HL-60 (cell line): ENCODE data around the gene ADRM1.

Experiments
- POLR2AphosphoS5 ChIP-seq: IDR thresholded peaks from 2 replicates; pipeline ENCODE4 v1.6.1; 2012; ENCODE audit warnings: low read depth
- TF ChIP-seq, protein P1 (sequence below): IDR thresholded peaks from one replicate; pipeline ENCODE4 v1.5.1; 2011; ENCODE audit warnings: low read length, control low read depth, inconsistent platforms; ENCODE audit not compliant: insufficient read depth
- TF ChIP-seq, protein P2 (sequence below): IDR thresholded peaks from 2 replicates; pipeline ENCODE4 v1.6.1; 2012; ENCODE audit warnings: low read depth; ENCODE audit not compliant: insufficient replicate concordance

DNA sequence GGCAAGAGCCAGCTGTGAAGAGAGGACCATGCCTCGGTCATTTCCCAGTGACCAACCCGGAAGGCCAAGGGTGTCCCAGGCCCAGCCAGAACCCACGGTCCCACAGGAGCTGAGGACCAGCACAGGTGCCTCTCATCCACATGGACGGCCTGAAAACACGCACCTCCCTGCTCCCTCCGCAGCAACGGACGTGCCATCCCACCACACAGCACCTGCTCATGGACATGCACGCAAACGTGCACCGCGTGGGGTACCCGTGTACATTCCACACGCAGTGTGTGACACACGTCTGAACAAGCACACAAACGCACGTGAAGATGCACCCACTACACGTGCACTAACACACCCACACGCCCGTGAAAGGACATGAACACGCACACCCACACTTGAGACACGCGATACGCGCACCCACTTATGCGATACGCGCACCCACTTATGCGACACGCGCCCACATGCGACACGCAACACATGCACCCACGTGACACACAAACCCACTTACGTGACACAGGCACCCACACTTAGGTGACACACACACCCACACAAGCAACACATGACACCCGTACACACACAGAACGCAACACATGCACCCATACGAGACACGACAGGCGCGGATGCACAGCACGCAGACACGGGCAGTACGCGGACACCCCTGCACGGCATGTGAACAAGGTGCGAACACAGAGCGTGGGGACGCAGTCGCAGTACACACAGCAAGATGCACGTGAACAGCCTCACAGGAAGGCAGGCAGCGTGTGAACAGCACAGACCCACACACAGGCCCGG is 34.2 kb downstream of the ADRM1 start:
- TF ChIP-seq, protein P1, sequence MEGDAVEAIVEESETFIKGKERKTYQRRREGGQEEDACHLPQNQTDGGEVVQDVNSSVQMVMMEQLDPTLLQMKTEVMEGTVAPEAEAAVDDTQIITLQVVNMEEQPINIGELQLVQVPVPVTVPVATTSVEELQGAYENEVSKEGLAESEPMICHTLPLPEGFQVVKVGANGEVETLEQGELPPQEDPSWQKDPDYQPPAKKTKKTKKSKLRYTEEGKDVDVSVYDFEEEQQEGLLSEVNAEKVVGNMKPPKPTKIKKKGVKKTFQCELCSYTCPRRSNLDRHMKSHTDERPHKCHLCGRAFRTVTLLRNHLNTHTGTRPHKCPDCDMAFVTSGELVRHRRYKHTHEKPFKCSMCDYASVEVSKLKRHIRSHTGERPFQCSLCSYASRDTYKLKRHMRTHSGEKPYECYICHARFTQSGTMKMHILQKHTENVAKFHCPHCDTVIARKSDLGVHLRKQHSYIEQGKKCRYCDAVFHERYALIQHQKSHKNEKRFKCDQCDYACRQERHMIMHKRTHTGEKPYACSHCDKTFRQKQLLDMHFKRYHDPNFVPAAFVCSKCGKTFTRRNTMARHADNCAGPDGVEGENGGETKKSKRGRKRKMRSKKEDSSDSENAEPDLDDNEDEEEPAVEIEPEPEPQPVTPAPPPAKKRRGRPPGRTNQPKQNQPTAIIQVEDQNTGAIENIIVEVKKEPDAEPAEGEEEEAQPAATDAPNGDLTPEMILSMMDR: no peak
- TF ChIP-seq, protein P2, sequence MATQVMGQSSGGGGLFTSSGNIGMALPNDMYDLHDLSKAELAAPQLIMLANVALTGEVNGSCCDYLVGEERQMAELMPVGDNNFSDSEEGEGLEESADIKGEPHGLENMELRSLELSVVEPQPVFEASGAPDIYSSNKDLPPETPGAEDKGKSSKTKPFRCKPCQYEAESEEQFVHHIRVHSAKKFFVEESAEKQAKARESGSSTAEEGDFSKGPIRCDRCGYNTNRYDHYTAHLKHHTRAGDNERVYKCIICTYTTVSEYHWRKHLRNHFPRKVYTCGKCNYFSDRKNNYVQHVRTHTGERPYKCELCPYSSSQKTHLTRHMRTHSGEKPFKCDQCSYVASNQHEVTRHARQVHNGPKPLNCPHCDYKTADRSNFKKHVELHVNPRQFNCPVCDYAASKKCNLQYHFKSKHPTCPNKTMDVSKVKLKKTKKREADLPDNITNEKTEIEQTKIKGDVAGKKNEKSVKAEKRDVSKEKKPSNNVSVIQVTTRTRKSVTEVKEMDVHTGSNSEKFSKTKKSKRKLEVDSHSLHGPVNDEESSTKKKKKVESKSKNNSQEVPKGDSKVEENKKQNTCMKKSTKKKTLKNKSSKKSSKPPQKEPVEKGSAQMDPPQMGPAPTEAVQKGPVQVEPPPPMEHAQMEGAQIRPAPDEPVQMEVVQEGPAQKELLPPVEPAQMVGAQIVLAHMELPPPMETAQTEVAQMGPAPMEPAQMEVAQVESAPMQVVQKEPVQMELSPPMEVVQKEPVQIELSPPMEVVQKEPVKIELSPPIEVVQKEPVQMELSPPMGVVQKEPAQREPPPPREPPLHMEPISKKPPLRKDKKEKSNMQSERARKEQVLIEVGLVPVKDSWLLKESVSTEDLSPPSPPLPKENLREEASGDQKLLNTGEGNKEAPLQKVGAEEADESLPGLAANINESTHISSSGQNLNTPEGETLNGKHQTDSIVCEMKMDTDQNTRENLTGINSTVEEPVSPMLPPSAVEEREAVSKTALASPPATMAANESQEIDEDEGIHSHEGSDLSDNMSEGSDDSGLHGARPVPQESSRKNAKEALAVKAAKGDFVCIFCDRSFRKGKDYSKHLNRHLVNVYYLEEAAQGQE: no peak
- TF ChIP-seq POLR2AphosphoS5: no peak
